ENCODE results near the gene PPP1R9A.
A peak's percentile ranks its signal among the peaks of the same experiment; 100 is the strongest.

Gene PPP1R9A

GRCh38 chr7:94908323-94909178, 1.2 kb downstream of the PPP1R9A start:
- no peak overlapping the region for H2BK15ac ChIP-seq (ENCODE audit: low read length)
- H3K4me2 ChIP-seq (ENCODE audit: insufficient read depth, low read length, poor library complexity, severe bottlenecking): peak overlapping the region; percentile 56
- no peaks in the 10 kb centered on the region for H3K79me1 ChIP-seq (ENCODE audit: low read depth, low read length)
- no peaks in the 10 kb centered on the region for H3K27me3 ChIP-seq (ENCODE audit: control insufficient read depth in 3 of 3, insufficient read depth in 3 of 3, low read depth in 1 of 3, low read length in 3 of 3)
- peak overlapping the region; percentile 97 for H3K27ac ChIP-seq (replicated peaks; ENCODE audit: low read length)
- H3K4me3 ChIP-seq (ENCODE audit: low read length in 2 of 2): peak overlapping the region; percentile 75 to 82
- peak overlapping the region; percentile 93 for H3K18ac ChIP-seq (ENCODE audit: low read length)
- no CpG with 5 or more reads among the region's 27 CpGs for WGBS, 2 donors (ENCODE audit: extremely low coverage in 2 of 2, insufficient read length in 2 of 2, insufficient replicate concordance in 1 of 2)
- H3K4me1 ChIP-seq (ENCODE audit: control insufficient read depth in 2 of 2, insufficient read depth in 1 of 2, low read depth in 1 of 2, low read length in 2 of 2): peaks cover 11 to 14% of the 10 kb centered on the region in 2 donors
- no peak overlapping the region for H3K23ac ChIP-seq (ENCODE audit: low read depth, low read length, poor library complexity)
- no peak overlapping the region for H2AK5ac ChIP-seq (ENCODE audit: low read depth, low read length)
- H4K91ac ChIP-seq (ENCODE audit: low read depth, low read length, poor library complexity): no peak overlapping the region
- H2BK120ac ChIP-seq (ENCODE audit: low read depth, low read length): no peak overlapping the region
- no peak overlapping the region for H4K8ac ChIP-seq (ENCODE audit: low read depth, low read length)
- no peak overlapping the region for H2BK12ac ChIP-seq (ENCODE audit: low read length)
- no peak overlapping the region for H3K14ac ChIP-seq (ENCODE audit: low read length)
- peaks cover 0 to 9% of the 10 kb centered on the region in 2 donors for H3K9me3 ChIP-seq (replicated peaks in 1 of 2; ENCODE audit: control insufficient read depth in 2 of 2, insufficient read depth in 1 of 2, low read depth in 1 of 2, low read length in 2 of 2)
- peaks cover 0 to 8% of the 10 kb centered on the region in 2 donors for H3K36me3 ChIP-seq (replicated peaks in 1 of 2; ENCODE audit: control insufficient read depth in 2 of 2, insufficient read depth in 2 of 2, low read length in 2 of 2)
- peak; percentile 76 for DNase-seq (ENCODE audit: low spot score)
- H2BK5ac ChIP-seq (ENCODE audit: low read length): peak overlapping the region; percentile 6
- peak overlapping the region; percentile 83 for H3K9ac ChIP-seq (ENCODE audit: low read depth, low read length, poor library complexity)
- H2AFZ ChIP-seq (ENCODE audit: low read length): peak overlapping the region; percentile 93
- H3K4ac ChIP-seq (ENCODE audit: low read length): no peak overlapping the region

GRCh38 chr7:94909179-94909466, 1.7 kb downstream of the PPP1R9A start:
- H3K4me3 ChIP-seq (ENCODE audit: low read length in 2 of 2): peak overlapping the region; percentile 75 to 79
- H2BK120ac ChIP-seq (ENCODE audit: low read depth, low read length): no peak overlapping the region
- H3K4ac ChIP-seq (ENCODE audit: low read length): no peak overlapping the region
- H2AFZ ChIP-seq (ENCODE audit: low read length): peak overlapping the region; percentile 93
- no peak overlapping the region for H3K14ac ChIP-seq (ENCODE audit: low read length)
- H3K79me1 ChIP-seq (ENCODE audit: low read depth, low read length): no peaks in the 10 kb centered on the region
- H3K4me2 ChIP-seq (ENCODE audit: insufficient read depth, low read length, poor library complexity, severe bottlenecking): no peak overlapping the region
- H2BK15ac ChIP-seq (ENCODE audit: low read length): no peak overlapping the region
- no peak overlapping the region for H4K8ac ChIP-seq (ENCODE audit: low read depth, low read length)
- no peaks in the 10 kb centered on the region for H3K27me3 ChIP-seq (ENCODE audit: control insufficient read depth in 3 of 3, insufficient read depth in 3 of 3, low read depth in 1 of 3, low read length in 3 of 3)
- peaks cover 0 to 9% of the 10 kb centered on the region in 2 donors for H3K9me3 ChIP-seq (replicated peaks in 1 of 2; ENCODE audit: control insufficient read depth in 2 of 2, insufficient read depth in 1 of 2, low read depth in 1 of 2, low read length in 2 of 2)
- H3K23ac ChIP-seq (ENCODE audit: low read depth, low read length, poor library complexity): no peak overlapping the region
- peaks cover 11 to 14% of the 10 kb centered on the region in 2 donors for H3K4me1 ChIP-seq (ENCODE audit: control insufficient read depth in 2 of 2, insufficient read depth in 1 of 2, low read depth in 1 of 2, low read length in 2 of 2)
- no peak overlapping the region for H2AK5ac ChIP-seq (ENCODE audit: low read depth, low read length)
- DNase-seq (ENCODE audit: low spot score): no peak
- no peak overlapping the region for H2BK12ac ChIP-seq (ENCODE audit: low read length)
- peaks cover 0 to 8% of the 10 kb centered on the region in 2 donors for H3K36me3 ChIP-seq (replicated peaks in 1 of 2; ENCODE audit: control insufficient read depth in 2 of 2, insufficient read depth in 2 of 2, low read length in 2 of 2)
- peak overlapping the region; percentile 97 for H3K27ac ChIP-seq (replicated peaks; ENCODE audit: low read length)
- H3K18ac ChIP-seq (ENCODE audit: low read length): no peak overlapping the region
- H4K91ac ChIP-seq (ENCODE audit: low read depth, low read length, poor library complexity): no peak overlapping the region
- no peak overlapping the region for H3K9ac ChIP-seq (ENCODE audit: low read depth, low read length, poor library complexity)
- no peak overlapping the region for H2BK5ac ChIP-seq (ENCODE audit: low read length)
- no CpG with 5 or more reads among the region's 2 CpGs for WGBS, 2 donors (ENCODE audit: extremely low coverage in 2 of 2, insufficient read length in 2 of 2, insufficient replicate concordance in 1 of 2)

- Histone ChIP-seq H3K23ac (ENCODE audit: low read depth, low read length, poor library complexity) (no peak overlapping the region), H3K4ac (ENCODE audit: low read length) (no peak overlapping the region), H3K18ac (ENCODE audit: low read length) (no peak overlapping the region), H2BK12ac (ENCODE audit: low read length) (no peak overlapping the region), H2AFZ (ENCODE audit: low read length) (no peak overlapping the region), H3K14ac (ENCODE audit: low read length) (no peak overlapping the region), H3K27ac (replicated peaks; ENCODE audit: low read length) (no peak overlapping the region), H3K79me1 (ENCODE audit: low read depth, low read length) (no peaks in the 10 kb centered on the region), H3K9me3 (replicated peaks in 1 of 2; ENCODE audit: control insufficient read depth in 2 of 2, insufficient read depth in 1 of 2, low read depth in 1 of 2, low read length in 2 of 2) (peaks cover 0 to 9% of the 10 kb centered on the region in 2 donors), H3K9ac (ENCODE audit: low read depth, low read length, poor library complexity) (no peak overlapping the region), H2BK120ac (ENCODE audit: low read depth, low read length) (no peak overlapping the region), H3K36me3 (replicated peaks in 1 of 2; ENCODE audit: control insufficient read depth in 2 of 2, insufficient read depth in 2 of 2, low read length in 2 of 2) (peaks cover 0 to 8% of the 10 kb centered on the region in 2 donors), H2AK5ac (ENCODE audit: low read depth, low read length) (no peak overlapping the region), H3K4me3 (ENCODE audit: low read length in 2 of 2) (no peak overlapping the region), H3K4me2 (ENCODE audit: insufficient read depth, low read length, poor library complexity, severe bottlenecking) (no peak overlapping the region), H4K8ac (ENCODE audit: low read depth, low read length) (no peak overlapping the region), H4K91ac (ENCODE audit: low read depth, low read length, poor library complexity) (no peak overlapping the region), H3K27me3 (ENCODE audit: control insufficient read depth in 3 of 3, insufficient read depth in 3 of 3, low read depth in 1 of 3, low read length in 3 of 3) (no peaks in the 10 kb centered on the region), H2BK5ac (ENCODE audit: low read length) (no peak overlapping the region), H2BK15ac (ENCODE audit: low read length) (no peak overlapping the region), H3K4me1 (ENCODE audit: control insufficient read depth in 2 of 2, insufficient read depth in 1 of 2, low read depth in 1 of 2, low read length in 2 of 2) (peaks cover 11 to 14% of the 10 kb centered on the region in 2 donors)
- no peak for DNase-seq (ENCODE audit: low spot score)
These were observed 4.7 kb downstream of the PPP1R9A start for GRCh38 chr7:94912085-94912484.

- H3K4me1 ChIP-seq (ENCODE audit: control insufficient read depth in 2 of 2, insufficient read depth in 1 of 2, low read depth in 1 of 2, low read length in 2 of 2): peaks cover 10 to 14% of the 10 kb centered on the region in 2 donors
- H3K79me1 ChIP-seq (ENCODE audit: low read depth, low read length): no peaks in the 10 kb centered on the region
- no peak overlapping the region for H3K4me2 ChIP-seq (ENCODE audit: insufficient read depth, low read length, poor library complexity, severe bottlenecking)
- H2BK15ac ChIP-seq (ENCODE audit: low read length): no peak overlapping the region
- no peak overlapping the region for H3K9ac ChIP-seq (ENCODE audit: low read depth, low read length, poor library complexity)
- H4K91ac ChIP-seq (ENCODE audit: low read depth, low read length, poor library complexity): no peak overlapping the region
- H3K27ac ChIP-seq (replicated peaks; ENCODE audit: low read length): no peak overlapping the region
- H2BK120ac ChIP-seq (ENCODE audit: low read depth, low read length): no peak overlapping the region
- no peak overlapping the region for H2AFZ ChIP-seq (ENCODE audit: low read length)
- peaks cover 0 to 9% of the 10 kb centered on the region in 2 donors for H3K9me3 ChIP-seq (replicated peaks in 1 of 2; ENCODE audit: control insufficient read depth in 2 of 2, insufficient read depth in 1 of 2, low read depth in 1 of 2, low read length in 2 of 2)
- H3K4me3 ChIP-seq (ENCODE audit: low read length in 2 of 2): no peak overlapping the region
- no peaks in the 10 kb centered on the region for H3K27me3 ChIP-seq (ENCODE audit: control insufficient read depth in 3 of 3, insufficient read depth in 3 of 3, low read depth in 1 of 3, low read length in 3 of 3)
- no peak overlapping the region for H2BK12ac ChIP-seq (ENCODE audit: low read length)
- peaks cover 0 to 8% of the 10 kb centered on the region in 2 donors for H3K36me3 ChIP-seq (replicated peaks in 1 of 2; ENCODE audit: control insufficient read depth in 2 of 2, insufficient read depth in 2 of 2, low read length in 2 of 2)
- no peak overlapping the region for H3K14ac ChIP-seq (ENCODE audit: low read length)
- no peak overlapping the region for H3K18ac ChIP-seq (ENCODE audit: low read length)
- H4K8ac ChIP-seq (ENCODE audit: low read depth, low read length): no peak overlapping the region
- H3K23ac ChIP-seq (ENCODE audit: low read depth, low read length, poor library complexity): no peak overlapping the region
- no peak overlapping the region for H2AK5ac ChIP-seq (ENCODE audit: low read depth, low read length)
- no peak for DNase-seq (ENCODE audit: low spot score)
- H3K4ac ChIP-seq (ENCODE audit: low read length): no peak overlapping the region
- H2BK5ac ChIP-seq (ENCODE audit: low read length): no peak overlapping the region
These were observed 6.0 kb downstream of the PPP1R9A start for GRCh38 chr7:94913391-94913790.
